Kidney tubule cell (primary cell): ENCODE data around the gene CDK2.
A peak's percentile ranks its signal among the peaks of the same experiment; 100 is the strongest.

Experiments
- DNase-seq: peaks from one replicate; pipeline ENCODE4 v3.0.0-alpha.2; 2018; ENCODE audit warnings: low spot score

Gene CDK2

GRCh38 chr12:55938826-55939501, 27.7 kb upstream of the CDK2 start:
- no peak for DNase-seq

GRCh38 chr12:55940065-55940732, 26.4 kb upstream of the CDK2 start:
- DNase-seq = peak; percentile 91

- DNase-seq = no peak
Observed at GRCh38 chr12:55942055-55942454, 24.6 kb upstream of the CDK2 start.

GRCh38 chr12:55942577-55943136, 24.0 kb upstream of the CDK2 start:
- no peak for DNase-seq

GRCh38 chr12:55946553-55946952, 20.1 kb upstream of the CDK2 start:
- DNase-seq = no peak

GRCh38 chr12:55955344-55955743, 11.3 kb upstream of the CDK2 start:
- DNase-seq = no peak

GRCh38 chr12:55955800-55956508, 10.7 kb upstream of the CDK2 start:
- peak; percentile 87 for DNase-seq

GRCh38 chr12:55957106-55957859, 9.3 kb upstream of the CDK2 start:
- DNase-seq = no peak

GRCh38 chr12:55963760-55964159, 2.9 kb upstream of the CDK2 start:
- no peak for DNase-seq

GRCh38 chr12:55965240-55965639, 1.4 kb upstream of the CDK2 start:
- DNase-seq = no peak

GRCh38 chr12:55965941-55966407, 656 bp upstream of the CDK2 start, which contains the start of gene PMEL:
PMEL (minus strand) TSS chr12:55966042; CDS start chr12:55966011, 31 bp downstream.
- no peak for DNase-seq

- no peak for DNase-seq
Observed at GRCh38 chr12:55969356-55969755, 2.7 kb downstream of the CDK2 start.

- no peak for DNase-seq
Observed at GRCh38 chr12:55970775-55971174, 4.1 kb downstream of the CDK2 start.

- peak; percentile 89 for DNase-seq
Observed at GRCh38 chr12:55972042-55972441, 5.4 kb downstream of the CDK2 start.

GRCh38 chr12:55972456-55972855, 5.8 kb downstream of the CDK2 start:
- DNase-seq = no peak

GRCh38 chr12:55972911-55973598, 6.4 kb downstream of the CDK2 start:
- peak; percentile 18 for DNase-seq

GRCh38 chr12:55973599-55974307, 7.1 kb downstream of the CDK2 start, which contains the start of gene RAB5B:
RAB5B (plus strand) TSS chr12:55974078; CDS start chr12:55986961, 12,883 bp downstream.
- DNase-seq = peak; percentile 100

GRCh38 chr12:55974308-55974730, 7.7 kb downstream of the CDK2 start:
- peak; percentile 69 for DNase-seq

GRCh38 chr12:55978393-55978792, 11.8 kb downstream of the CDK2 start:
- DNase-seq = no peak

- no peak for DNase-seq
Observed at GRCh38 chr12:55979069-55979468, 12.4 kb downstream of the CDK2 start.
